ENCODE measurements around the gene NACA2. TPM values are rescaled to one million over a fixed set of nuclear protein-coding genes. Genes with fewer than 3 reads are reported as not detected.
"Not testable (repeated sequence)": the region's sequence is repeated elsewhere in the genome, so short reads cannot be mapped to it uniquely, and the experiment has no call there.

The NACA2 gene
- not detected for total RNA-seq
- long read RNA-seq = 0 reads

DNA sequence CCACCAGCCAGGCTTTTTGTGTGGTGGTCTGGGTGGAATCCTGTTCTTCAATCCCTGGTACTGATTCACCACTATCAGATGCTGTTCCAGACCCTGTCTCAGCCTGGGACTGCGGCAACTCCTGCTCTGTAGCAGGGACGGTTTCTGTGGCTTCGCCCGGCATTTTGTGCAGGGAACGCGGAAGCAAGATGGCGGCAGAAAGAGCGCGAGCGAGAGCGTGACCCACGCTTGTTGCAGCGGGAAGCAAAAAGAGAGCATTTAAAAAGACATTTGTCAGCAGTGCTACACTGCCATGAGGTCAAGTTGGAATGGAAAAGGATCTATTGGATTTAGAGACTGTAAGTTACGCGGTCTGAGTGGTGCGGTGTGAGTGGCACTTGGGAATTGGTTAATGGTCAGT lies at the start of gene NACA2:
Gene NACA2, minus strand, starts transcription at position 202 of the 400 bp plus-strand sequence. Its CDS starts 39 bp downstream, at position 163.
- intact Hi-C loops (cut with DNase I) = no loop called here
- DNase-seq (no peak), ATAC-seq (no peak)

DNA sequence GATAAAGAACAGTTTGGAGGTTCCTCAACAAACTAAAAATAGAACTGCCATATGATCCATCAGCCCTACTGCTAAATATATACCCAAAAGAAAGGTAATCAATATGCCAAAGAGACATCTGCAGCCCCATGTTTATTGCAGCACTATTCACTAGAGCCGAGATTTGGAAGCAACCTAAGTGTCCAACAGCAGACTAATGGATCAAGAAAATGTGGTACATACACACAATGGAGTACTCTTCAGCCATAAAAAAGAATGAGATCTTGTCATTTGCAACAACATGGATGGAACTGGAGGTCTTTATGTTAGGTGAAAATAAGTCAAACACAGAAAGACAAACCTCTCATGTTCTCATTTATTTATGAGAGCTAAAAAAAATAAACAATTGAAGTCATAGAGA lies 48.8 kb upstream of the NACA2 start:
- no peak for ATAC-seq
- DNase-seq = no peak
- intact Hi-C loops (cut with DNase I) = no loop called here

DNA sequence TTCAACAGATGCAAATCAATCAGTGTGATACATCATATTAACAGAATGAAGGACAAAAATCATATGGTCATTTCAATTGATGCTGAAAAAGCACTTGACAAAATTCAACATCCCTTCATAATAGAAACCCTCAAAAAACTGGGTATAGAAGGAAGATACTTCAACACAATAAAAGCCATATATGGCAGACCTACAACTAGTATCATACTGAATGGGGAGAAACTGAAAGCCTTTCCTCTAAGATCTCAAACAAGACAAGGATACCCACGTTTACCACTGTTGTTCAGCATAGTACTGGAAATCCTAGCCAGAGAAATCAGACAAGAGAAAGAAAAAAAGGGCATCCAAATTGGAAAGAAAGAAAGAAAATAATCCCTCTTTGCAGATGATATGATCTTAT lies 47.1 kb upstream of the NACA2 start:
- intact Hi-C loops (cut with DNase I) = no loop called here
- ATAC-seq (no peak), DNase-seq (no peak)

DNA sequence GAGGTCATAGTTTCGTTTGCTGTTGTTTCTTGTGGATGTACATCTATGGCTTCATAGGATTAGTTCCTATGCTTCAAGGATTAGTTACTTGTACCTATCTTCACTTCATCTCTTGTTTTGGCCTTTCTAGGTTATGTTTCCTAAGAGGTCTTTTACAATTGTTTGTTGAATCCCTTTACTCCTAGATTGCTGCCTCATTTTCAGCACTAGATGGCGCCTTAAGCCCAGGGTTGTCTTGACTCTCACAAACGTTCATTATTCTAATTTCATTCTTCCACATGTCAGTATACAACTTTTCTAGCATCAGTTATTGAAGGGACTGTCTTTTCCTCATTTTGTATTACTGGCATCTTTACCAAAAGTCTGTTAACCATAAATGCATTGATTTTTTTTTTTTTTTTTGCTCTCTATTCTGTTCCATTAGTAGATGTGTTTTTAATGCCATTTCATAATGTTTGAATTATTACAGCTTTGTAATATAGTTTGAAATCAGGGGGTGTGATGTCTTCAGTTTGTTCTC lies 45.0 kb upstream of the NACA2 start:
- ATAC-seq (no peak), DNase-seq (no peak)
- intact Hi-C loops (cut with DNase I) = no loop called here

DNA sequence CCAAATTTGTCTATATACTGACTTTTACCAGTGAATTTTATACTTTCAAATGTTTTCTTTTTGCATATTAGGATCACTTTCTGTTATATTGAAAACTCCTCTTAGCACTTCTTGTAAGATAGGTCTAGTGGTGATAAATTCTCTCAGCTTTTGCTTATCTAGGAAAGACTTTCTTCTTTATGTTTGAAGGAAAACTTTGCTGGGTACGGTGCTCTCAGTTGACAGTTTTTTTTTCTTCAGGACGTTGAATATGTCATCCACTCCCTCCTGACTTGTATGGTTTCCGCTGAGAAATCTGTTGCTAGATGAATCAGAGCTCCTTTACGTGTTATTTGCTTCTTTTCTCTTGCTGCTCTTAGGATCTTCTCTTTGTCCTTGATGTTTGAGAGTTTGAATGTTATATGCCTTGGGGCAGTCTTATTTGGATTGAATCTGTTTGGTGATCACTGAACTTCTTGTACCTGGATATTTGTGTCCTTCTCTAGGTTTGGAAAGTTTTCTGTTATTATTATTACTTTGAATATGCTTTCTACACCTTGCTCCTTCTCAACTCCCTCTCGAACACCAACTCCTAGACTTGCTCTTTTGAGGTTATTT lies 44.0 kb upstream of the NACA2 start:
- DNase-seq = no peak
- intact Hi-C loops (cut with DNase I) = no loop called here
- ATAC-seq = no peak

GRCh38 chr17:61634011-61634539 lies 43.1 kb upstream of the NACA2 start:
- DNase-seq (no peak), ATAC-seq (no peak)
- intact Hi-C loops (cut with DNase I) = no loop called here

DNA sequence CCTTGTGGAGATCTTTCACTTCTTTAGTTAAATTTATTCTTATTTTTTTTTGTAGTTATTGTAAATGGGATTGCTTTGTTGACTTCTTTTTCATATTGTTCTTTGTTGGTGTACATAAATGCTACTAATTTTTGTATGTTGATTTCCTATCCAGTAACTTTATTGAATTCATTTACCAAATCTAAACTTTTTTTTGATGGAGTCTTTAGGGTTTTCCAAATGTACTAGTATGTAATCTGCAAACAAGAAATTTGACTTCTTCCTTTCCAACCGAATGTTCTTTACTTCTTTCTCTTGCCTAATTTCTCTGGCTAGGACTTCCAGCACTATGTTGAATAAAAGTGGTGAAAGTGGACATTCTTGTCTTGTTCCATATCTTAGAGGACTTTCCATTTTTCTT lies 41.8 kb upstream of the NACA2 start:
- intact Hi-C loops (cut with DNase I) = no loop called here
- no peak for ATAC-seq
- DNase-seq = no peak

DNA sequence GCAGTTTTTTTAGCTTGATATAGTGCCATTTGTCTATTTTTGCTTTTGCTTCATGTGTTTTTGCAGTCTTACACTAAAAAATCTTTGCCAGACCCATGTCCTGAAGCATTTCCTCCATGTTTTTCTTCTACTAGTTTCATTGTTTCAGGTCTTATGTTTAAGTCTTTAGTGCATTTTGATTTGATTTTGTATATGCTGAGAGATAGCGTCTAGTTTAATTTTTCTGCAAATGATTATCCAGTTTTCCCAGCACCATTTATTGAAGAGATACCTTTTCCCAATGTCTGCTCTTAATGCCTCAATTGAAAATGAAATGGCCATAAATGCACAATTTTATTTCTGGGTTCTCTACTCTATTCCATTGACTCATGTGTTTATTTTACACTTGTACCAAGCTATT lies 40.8 kb upstream of the NACA2 start:
- intact Hi-C loops (cut with DNase I) = no loop called here
- ATAC-seq (no peak), DNase-seq (no peak)

DNA sequence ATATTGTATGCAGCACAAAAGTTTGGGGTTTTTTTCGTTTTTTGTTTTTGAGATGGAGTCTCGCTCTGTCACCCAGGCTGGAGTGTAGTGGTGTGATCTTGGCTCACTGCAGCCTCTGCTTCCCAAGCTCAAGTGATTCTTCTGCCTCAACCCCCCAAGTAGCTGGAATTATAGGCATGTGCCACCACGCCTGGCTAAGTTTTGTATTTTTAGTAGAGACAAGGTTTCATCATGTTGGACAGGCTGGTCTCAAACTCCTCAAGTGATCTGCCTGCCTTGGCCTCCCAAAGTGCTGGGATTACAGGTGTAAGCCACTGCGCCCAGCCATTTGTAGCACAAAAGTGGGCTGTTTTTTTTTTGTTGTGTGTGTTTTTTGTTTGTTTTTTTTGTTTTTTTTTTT lies 37.1 kb upstream of the NACA2 start:
- ATAC-seq; DNase-seq; intact Hi-C loops (cut with DNase I): not testable (repeated sequence)

- intact Hi-C loops (cut with DNase I) = no loop called here
- ATAC-seq = no peak
- no peak for DNase-seq
Measured at GRCh38 chr17:61627658-61628057, 36.6 kb upstream of the NACA2 start.

GRCh38 chr17:61627125-61627524 lies 36.1 kb upstream of the NACA2 start:
- no peak for DNase-seq

GRCh38 chr17:61625564-61625963 lies 34.5 kb upstream of the NACA2 start:
- no peak for DNase-seq
- intact Hi-C loops (cut with DNase I) = no loop called here
- ATAC-seq = no peak

More at GRCh38 chr17:61627125-61627524, 36.1 kb upstream of the NACA2 start:
- no peak for ATAC-seq
- intact Hi-C loops (cut with DNase I) = no loop called here

- ATAC-seq = no peak
- intact Hi-C loops (cut with DNase I) = no loop called here
- no peak for DNase-seq
Measured at GRCh38 chr17:61624951-61625350, 33.9 kb upstream of the NACA2 start.

DNA sequence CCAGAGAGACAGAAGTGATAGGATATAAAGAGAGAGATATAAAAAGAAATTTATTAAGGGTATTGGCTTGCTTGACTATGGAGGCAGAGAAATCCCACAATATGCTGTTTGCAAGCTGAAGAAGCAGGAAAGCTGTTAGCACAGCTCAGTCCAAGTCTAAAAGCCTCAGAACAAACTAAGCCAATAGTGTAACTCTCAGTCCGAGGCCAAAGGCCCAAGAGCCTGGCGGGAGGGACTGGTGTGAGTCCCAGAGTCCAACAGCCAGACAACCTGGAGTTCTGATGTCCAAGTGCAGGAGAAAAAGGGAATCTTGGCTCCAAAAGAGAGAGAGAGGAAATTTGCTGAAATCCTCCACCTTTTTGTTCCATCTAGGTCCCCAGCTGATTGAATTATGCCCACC lies 30.3 kb upstream of the NACA2 start:
- DNase-seq (no peak), ATAC-seq (no peak)
- intact Hi-C loops (cut with DNase I) = no loop called here

- ATAC-seq (no peak), DNase-seq (no peak)
- intact Hi-C loops (cut with DNase I) = no loop called here
Measured at GRCh38 chr17:61619953-61620352, 28.9 kb upstream of the NACA2 start.

GRCh38 chr17:61619493-61619892 lies 28.5 kb upstream of the NACA2 start:
- no peak for DNase-seq
- intact Hi-C loops (cut with DNase I) = no loop called here

DNA sequence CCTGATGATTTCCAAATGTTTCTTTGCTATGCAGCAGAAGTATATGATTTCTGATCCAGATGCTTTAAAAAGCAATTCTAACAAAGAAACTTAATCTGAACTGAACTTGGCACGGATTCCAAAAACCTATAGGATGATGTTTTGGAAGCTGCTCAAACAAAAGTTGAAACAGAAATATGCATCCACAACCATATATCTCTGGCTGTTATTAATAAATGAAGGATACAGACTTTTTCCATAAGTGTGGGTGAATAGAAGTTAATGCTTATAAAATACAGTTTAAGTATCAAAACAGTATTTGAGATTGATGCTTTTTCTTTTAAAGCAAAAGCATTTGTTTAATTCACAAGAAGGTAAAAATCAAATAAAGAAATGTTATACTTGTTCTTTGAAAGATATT lies 27.9 kb upstream of the NACA2 start:
- intact Hi-C loops (cut with DNase I) = no loop called here

More at GRCh38 chr17:61619493-61619892, 28.5 kb upstream of the NACA2 start:
- ATAC-seq = no peak

GRCh38 chr17:61617330-61617729 lies 26.3 kb upstream of the NACA2 start:
- ATAC-seq (no peak), DNase-seq (no peak)
- intact Hi-C loops (cut with DNase I) = no loop called here

More for the DNA sequence above, 27.9 kb upstream of the NACA2 start:
- no peak for DNase-seq
- ATAC-seq = no peak

DNA sequence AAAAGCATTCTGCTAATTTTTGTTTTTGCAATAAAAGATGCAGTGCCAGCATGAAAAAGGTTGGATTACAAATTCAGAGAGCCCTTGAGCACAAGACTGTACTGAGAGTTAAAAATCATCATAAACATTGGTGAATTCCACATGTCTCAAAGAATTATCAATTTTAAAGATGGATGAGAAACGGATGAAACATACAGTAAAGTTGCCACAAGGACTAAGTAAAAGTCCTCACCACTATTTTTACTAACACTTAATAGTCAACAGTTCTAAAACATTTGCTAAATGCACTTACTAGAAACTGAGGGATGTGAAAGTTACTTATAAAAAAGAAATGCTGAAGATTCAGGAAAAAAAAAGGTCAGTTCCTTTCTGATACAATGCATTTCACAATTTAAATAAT lies 25.8 kb upstream of the NACA2 start:
- intact Hi-C loops (cut with DNase I) = no loop called here
- ATAC-seq = no peak

DNA sequence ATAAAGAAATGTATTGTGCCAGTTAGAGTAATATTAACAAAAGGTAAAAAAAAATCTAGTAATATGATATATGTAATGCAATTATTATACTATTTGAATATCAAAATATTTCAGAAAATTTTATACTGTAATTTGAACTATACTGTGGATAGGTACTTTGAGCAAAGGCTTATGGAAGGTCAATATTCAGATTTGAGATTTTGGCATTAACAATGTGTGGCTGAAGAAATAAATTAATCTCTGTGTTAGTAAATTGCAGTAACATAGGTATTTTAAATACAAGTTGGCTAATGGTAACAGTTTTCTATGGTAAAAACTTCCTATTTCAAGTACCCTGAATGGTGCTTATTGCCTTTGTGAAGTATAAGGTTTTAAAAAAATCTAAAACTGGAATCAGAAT lies 23.2 kb upstream of the NACA2 start:
- intact Hi-C loops (cut with DNase I) = no loop called here
- DNase-seq (no peak), ATAC-seq (no peak)

More for the DNA sequence above, 25.8 kb upstream of the NACA2 start:
- DNase-seq = no peak

DNA sequence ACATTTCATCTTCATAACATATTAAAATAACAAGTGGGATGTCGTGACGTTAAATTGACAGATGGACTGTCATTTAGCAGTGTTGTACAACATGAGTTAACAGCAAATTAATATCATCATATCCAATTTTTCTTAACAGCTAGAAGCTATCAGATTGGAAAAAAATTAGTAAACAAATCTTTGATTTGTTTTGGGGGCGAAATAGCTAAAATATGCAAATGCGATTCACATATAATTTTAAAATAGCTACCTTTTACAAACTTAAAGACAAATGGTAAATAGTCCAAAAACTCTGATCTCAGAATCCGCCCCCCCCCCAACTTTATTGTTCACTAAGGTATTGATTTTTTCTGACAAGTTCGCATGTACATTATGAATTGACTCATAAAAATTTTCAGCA lies 20.3 kb upstream of the NACA2 start:
- no peak for DNase-seq
- intact Hi-C loops (cut with DNase I) = no loop called here
- ATAC-seq = no peak

All from left cardiac atrium (tissue), 4 donors.